ENCODE measurements around the gene ANGPTL3. TPM values are rescaled to one million over a fixed set of nuclear protein-coding genes. Genes with fewer than 3 reads are reported as not detected.

ANGPTL3 gene
- total RNA-seq, 2 donors from 2014 or later: not detected

- no peak for DNase-seq (ENCODE audit: low spot score)
- Histone ChIP-seq H3K27ac (no peak overlapping the region), H3K4me3 (no peak overlapping the region), H3K9me3 (no peaks in the 10 kb centered on the region), H3K4me1 (no peaks in the 10 kb centered on the region), H3K27me3 (no peaks in the 10 kb centered on the region), H3K36me3 (no peaks in the 10 kb centered on the region)
- TF ChIP-seq CTCF (IDR thresholded peaks at IDR 0.05): no peak
These were observed 15.4 kb downstream of the ANGPTL3 start for GRCh38 chr1:62612770-62613169.

GRCh38 chr1:62613325-62613727 is 16.0 kb downstream of the ANGPTL3 start:
- no peak for DNase-seq (ENCODE audit: low spot score)
- Histone ChIP-seq H3K27me3 (no peaks in the 10 kb centered on the region), H3K9me3 (no peaks in the 10 kb centered on the region), H3K36me3 (no peaks in the 10 kb centered on the region), H3K4me1 (no peaks in the 10 kb centered on the region), H3K27ac (no peak overlapping the region), H3K4me3 (no peak overlapping the region)
- TF ChIP-seq CTCF (IDR thresholded peaks at IDR 0.05): no peak

- no peaks in the 10 kb centered on the region for H3K9me3 ChIP-seq
- peaks cover 4% of the 10 kb centered on the region for H3K36me3 ChIP-seq
- TF ChIP-seq CTCF (IDR thresholded peaks at IDR 0.05): no peak
- H3K4me1 ChIP-seq: no peaks in the 10 kb centered on the region
- H3K4me3 ChIP-seq: no peak overlapping the region
- no peaks in the 10 kb centered on the region for H3K27me3 ChIP-seq
- H3K27ac ChIP-seq: no peak overlapping the region
- no peak for DNase-seq (ENCODE audit: low spot score)
These were observed 16.6 kb downstream of the ANGPTL3 start for GRCh38 chr1:62613890-62614289.

GRCh38 chr1:62621907-62622306 is 24.6 kb downstream of the ANGPTL3 start:
- Histone ChIP-seq H3K9me3 (no peaks in the 10 kb centered on the region), H3K4me3 (no peak overlapping the region), H3K36me3 (peaks cover 4% of the 10 kb centered on the region), H3K27me3 (no peaks in the 10 kb centered on the region), H3K4me1 (no peaks in the 10 kb centered on the region), H3K27ac (no peak overlapping the region)
- TF ChIP-seq CTCF (IDR thresholded peaks at IDR 0.05): no peak
- DNase-seq (ENCODE audit: low spot score): no peak

DNA sequence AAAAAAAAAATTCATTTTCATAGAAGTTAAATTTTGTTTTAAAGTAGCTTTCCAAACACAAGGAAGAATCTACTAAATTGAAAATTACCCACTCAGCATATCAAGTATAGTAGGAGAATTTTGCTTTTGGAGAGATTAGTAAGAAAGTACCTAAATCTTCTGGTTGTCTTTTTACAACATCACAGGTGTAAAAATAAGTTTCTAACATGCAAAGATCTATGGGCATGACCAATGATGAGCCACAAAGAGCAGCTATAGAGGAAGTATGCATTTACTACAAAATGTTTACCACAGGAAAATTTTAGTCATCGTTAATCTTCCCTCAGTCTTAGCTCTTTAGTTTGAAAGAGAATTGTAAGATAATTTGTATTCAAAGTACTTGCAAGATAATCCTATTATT is 28.1 kb downstream of the ANGPTL3 start:
- H3K4me1 ChIP-seq: no peaks in the 10 kb centered on the region
- no peak overlapping the region for H3K4me3 ChIP-seq
- DNase-seq (ENCODE audit: low spot score): no peak
- H3K36me3 ChIP-seq: peaks cover 5% of the 10 kb centered on the region
- H3K27me3 ChIP-seq: no peaks in the 10 kb centered on the region
- no peaks in the 10 kb centered on the region for H3K9me3 ChIP-seq
- H3K27ac ChIP-seq: no peak overlapping the region
- TF ChIP-seq CTCF (IDR thresholded peaks at IDR 0.05): no peak

- TF ChIP-seq CTCF (IDR thresholded peaks at IDR 0.05): no peak
- H3K27me3 ChIP-seq: no peaks in the 10 kb centered on the region
- H3K4me3 ChIP-seq: no peak overlapping the region
- H3K36me3 ChIP-seq: peaks cover 20% of the 10 kb centered on the region
- H3K27ac ChIP-seq: no peak overlapping the region
- H3K4me1 ChIP-seq: no peaks in the 10 kb centered on the region
- DNase-seq (ENCODE audit: low spot score): no peak
- peaks cover 0 to 4% of the 10 kb centered on the region in 2 donors for H3K9me3 ChIP-seq
These were observed 31.2 kb downstream of the ANGPTL3 start for GRCh38 chr1:62628506-62628905.
